Stimulated activated CD4-positive, alpha-beta T cell treated with anti-CD3 and anti-CD28 coated beads, Interleukin-1b, Interleukin-23, amount 100 ng/mL, for 24 hours (primary cell): ENCODE results near the gene TM9SF3.
A peak's percentile ranks its signal among the peaks of the same experiment; 100 is the strongest.
"Not testable (repeated sequence)": the region's sequence is repeated elsewhere in the genome, so short reads cannot be mapped to it uniquely, and the experiment has no call there.

ENCODE experiments used
- DNase-seq, 4 experiments: peaks; one replicate each; pipeline ENCODE4 v3.0.0-alpha.2; 2020; ENCODE audit warnings: low read depth in 4 of 4, low spot score in 1 of 4

The TM9SF3 gene

DNA sequence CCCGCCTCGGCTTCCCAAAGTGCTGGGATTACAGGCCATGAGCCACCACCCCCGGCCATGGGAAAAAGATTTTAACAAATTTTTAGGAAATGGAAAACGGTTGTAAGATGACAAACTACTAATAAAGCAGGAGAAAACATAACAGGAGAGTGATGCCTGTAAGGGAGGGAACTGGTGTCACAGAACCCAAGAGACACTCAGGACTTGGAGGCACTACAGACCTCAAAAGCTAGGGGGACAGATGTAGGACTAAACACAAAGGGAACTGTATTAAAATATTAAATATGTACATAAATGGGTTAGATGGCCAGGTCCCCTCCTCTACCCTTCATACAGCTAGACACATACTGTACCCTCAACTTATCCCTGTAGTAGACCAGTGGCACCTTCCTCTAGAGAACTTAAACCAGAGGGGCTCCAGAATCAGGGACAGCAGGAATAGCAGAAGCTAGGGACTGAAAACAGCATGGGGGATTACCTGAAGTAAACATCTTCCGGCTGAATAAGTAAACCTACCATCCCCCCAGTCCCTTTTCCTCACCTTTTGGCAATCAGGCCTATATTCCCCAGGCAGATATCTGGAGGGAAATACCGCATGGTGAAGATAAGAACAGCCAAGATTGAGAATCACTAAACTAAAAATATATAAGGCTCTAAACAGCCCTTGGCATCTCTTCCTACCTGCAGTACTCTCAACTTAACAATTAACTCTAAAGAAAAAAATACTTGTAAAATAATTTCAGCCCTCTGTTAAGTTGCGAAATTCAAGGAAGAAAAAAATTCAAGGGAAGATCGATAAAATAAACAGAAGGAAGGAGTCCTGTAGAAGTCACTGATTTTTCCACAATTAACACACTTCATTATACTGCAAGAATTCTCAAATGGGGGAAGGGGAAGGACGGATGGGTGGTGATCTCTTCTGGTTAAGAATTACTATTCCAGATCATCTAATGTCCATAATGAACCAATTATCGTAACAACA lies 15.5 kb downstream of the TM9SF3 start:
- no peak for DNase-seq

DNA sequence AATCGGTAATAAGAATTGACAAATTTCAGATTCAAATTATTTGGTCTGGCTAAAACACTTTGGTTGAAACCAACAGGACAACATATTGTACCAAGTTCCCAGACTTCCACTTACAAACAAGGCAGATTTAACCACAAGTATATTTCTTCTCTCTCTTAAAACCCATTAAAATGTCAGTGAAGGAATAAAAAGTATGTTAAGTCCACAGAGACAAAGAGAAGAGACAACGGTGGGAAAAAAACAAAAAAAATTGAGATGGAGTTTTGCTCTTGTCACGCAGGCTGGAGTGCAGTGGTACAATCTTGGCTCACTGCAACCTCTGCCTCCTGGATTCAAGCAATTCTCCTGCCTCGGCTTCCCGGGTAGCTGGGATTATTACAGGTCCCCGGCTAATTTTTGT lies 16.3 kb downstream of the TM9SF3 start:
- no peak for DNase-seq

GRCh38 chr10:96568402-96568801 lies 18.4 kb downstream of the TM9SF3 start:
- DNase-seq, result no peak

GRCh38 chr10:96565774-96566173 lies 21.0 kb downstream of the TM9SF3 start:
- DNase-seq, result no peak

GRCh38 chr10:96560966-96561887 lies 25.6 kb downstream of the TM9SF3 start:
- DNase-seq, result no peak

GRCh38 chr10:96560489-96560888 lies 26.3 kb downstream of the TM9SF3 start:
- no peak for DNase-seq

DNA sequence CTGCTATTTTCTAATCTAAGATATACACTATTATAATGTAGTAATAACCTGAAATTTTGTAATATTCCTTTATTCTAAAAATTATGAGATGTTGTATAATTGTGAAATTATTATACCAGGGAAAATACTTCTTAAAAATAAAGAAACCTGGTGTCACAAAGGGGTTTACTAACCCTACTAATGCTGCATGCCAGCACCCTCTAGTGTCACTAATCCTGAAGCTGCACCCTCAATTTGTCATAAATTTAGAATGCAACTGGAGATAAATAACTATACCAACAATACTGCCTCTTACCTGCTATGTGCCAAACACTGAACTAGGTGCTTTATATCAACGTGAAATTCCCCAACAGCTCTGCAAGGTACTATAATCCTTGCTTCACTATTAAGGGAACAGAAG lies 30.8 kb downstream of the TM9SF3 start:
- no peak for DNase-seq

DNA sequence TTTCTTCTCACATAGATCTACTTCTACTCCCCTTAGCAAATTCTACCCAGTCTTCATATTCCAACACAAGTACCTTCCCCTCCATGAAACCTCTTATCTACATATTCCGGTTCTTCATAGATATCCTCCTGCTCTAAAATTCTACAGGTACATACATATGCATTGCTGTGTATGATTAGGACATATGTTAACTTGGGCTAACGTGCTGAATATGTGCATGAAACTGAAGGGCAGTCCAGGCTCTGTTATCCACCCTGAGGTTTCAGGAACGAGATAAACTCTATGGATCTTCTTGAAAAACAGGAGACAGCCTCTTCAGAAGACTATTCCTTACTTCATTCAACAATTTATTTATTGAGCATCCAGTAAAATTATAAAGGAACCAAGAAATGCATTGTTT lies 31.5 kb downstream of the TM9SF3 start:
- no peak for DNase-seq

DNA sequence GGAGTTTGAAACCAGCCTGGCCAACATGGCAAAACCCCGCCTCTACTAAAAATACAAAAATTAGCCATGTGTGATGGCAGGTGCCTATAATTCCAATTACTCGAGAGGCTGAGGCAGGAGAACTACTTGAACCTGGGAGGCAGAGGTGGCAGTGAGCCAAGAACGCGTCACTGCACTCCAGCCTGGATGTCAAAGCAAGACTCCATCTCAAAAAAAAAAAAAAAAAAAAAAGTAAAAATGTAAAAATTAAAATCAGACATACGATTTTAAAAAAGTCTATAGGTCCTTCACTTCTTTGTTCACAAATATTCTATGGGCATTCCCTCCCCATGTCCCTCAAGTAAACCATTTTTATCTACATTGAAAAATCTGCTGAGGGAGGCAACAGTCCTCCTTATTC lies 38.2 kb downstream of the TM9SF3 start:
- no peak for DNase-seq

DNA sequence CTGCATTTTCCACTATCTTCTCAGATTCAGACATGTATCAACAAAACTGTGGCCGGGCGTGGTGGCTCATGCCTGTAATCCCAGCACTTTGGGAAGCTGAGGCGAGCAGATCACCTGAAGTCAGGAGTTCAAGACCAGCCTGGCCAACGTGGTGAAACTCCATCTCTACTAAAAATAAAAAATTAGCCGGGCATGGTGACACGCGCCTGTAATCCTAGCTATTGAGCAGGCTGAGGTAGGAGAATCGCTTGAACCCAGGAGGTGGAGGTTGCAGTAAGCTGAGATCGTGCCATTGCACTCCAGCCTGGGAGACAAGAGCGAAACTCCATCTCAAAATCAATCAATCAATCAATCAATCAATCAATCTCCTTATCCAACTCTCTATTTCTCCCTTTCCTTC lies 41.3 kb downstream of the TM9SF3 start:
- DNase-seq, result not testable (repeated sequence)

DNA sequence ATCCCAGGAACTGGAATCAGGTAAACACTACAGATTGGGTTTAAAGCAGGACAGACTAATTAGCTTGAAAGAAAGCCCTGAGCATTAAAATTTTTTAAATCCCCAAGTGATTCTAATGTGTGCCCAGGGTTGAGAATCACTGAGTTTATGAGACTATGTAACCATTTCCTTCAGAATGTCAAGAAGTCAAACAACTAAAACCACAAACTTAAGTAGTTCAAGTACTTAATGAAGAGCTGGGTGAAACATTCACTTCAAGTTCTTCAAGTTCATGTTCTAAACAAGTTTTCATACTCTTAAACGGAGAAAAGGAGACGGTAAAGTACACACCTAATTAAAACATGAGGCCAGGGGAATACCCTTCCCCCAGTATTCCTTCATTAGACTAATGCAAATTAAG lies 44.9 kb downstream of the TM9SF3 start:
- no peak for DNase-seq

DNA sequence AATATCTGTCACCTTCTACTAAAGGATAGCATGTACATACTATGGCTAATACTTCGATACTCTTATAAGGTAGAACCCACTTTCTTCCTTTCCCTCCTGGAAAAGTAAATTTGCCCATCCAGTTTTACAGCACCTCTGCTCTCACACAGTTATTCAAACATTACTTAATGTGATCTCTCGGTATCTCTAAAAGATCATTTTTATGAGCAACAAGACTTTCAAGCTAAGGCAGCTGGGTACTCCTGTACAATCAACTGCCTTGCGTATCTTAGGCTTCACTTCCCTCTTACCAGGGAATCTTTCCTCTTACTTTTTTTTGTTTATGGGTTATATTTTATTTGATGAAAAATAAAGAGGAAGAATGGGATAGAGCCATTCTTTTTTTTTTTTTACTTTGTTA lies 46.6 kb downstream of the TM9SF3 start:
- DNase-seq, result no peak

GRCh38 chr10:96538683-96539082 lies 48.1 kb downstream of the TM9SF3 start:
- DNase-seq, result no peak

DNA sequence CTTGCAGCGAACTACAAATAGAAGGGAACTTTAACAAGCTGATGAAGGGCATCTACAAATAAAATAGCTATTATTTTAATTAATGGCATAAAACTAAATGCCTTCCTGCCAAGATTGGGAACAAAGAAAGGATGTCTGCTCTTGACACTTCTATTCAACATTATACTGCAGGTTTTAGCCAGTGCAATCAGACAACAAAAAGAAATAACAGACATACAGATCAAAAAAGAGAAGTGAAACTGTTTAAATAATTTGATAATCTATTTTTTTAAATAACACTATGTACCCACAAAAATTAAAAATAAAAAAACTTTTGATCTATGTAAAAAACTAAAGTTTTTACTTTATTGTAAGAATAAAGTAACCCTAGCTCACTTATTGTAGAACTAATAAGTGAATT lies 50.7 kb downstream of the TM9SF3 start:
- DNase-seq, result no peak

GRCh38 chr10:96532523-96532922 lies 54.3 kb downstream of the TM9SF3 start:
- DNase-seq, result no peak

GRCh38 chr10:96529634-96530279 lies 57.1 kb downstream of the TM9SF3 start:
- no peak for DNase-seq

DNA sequence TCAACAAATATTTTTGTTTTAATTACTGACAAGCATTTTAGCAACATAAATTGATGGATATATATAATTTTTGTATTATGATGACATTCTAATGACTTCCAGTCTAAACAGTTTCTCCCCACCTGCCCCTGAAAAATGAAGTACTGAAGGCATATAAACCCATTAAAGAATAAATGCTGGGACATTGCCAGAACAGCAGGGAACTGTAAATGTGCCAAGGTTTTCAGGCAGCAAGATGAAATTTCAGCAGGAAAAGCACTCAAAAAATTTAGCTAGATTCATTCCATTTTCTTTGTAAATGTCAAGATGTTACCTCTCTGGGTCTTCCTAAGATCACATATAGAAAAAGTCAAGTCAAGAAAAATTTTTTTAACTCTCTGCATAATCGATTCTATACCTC lies 62.1 kb downstream of the TM9SF3 start:
- no peak for DNase-seq

DNA sequence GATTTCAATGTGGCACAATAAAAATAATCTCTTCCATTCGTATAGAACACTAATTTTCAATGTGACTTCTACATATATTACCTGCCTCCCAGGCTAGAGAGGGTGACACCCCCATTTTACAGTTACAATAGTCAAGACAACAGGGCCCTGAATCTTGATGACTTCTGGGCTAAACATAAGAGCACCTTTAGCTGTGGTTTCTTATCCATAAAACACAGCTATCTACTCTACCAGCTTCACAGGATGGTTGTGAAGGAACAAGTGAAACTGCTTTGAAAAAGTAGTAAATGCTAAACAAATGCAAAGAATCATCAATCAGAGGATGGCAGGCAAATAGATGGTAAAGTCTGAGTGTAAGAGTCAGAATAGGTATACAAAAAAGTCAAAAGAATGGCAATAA lies 69.5 kb downstream of the TM9SF3 start:
- no peak for DNase-seq

DNA sequence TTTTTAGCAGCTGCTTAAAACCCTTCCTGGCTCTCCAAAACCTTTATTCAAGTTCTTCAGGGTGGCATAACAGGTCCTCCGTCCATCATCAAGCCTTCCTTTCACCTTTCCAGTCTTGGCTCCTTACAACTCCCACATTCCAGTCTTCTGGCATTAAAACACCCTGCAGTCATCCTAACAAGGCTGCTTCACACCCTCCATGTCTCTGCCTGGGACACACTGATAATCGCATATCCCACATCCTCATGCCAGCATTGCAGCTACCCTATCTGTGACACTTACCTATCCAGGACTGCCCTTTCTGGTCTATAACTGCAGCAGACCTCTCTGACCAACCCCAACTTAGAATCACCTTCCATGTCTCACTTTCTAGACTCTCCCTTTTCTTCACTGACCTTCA lies 70.5 kb downstream of the TM9SF3 start:
- DNase-seq, result no peak

DNA sequence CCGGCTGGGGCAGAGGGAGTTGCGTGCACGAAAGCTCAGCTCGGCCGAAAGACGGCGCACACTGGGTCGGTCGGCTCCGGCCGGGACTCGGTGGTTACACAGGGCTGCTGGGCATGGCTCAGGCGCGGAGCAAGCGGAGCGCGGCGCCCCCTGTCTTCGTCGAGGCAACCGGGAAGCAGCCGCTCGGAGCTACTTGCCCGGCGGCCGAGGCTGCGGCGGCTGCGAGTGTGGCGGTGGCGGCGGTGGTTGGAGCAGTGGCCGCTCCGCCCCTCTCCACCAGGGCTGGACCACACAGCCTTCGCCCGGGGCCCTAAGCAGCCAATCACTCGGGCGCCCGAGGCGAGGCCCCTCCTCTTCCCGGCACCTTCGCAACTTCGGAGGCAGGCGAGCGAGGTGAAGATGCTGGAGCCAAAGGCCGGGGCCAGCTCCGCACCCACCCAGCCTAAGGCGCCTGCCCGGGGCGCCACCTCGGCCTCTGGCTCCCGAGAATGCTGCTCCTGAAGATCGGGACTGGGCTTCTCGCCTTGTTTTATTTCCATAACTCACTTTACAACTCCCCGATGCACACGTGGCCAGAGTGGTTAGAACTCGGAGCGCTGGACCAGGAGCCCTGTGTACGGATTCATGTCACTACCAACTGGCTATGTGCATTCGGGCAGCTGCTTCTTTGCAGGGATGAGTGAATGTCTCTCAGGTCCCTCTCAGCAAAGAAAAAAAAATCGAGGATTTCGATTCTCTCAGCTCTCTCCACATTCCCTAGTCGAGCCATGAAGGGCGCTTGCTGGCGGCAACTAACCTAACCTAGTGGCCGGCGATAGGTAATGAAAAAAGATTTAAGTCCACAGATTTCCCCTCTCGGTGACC lies 72.9 kb downstream of the TM9SF3 start, which contains the start of gene TLL2:
Gene TLL2, minus strand, starts transcription at position 229 of the 864 bp plus-strand sequence. CDS start 241 bp downstream, outside the sequence.
- peak in 3 of 4 experiments; percentile 7 to 50 (median 30) for DNase-seq
